Stomach smooth muscle (tissue), 2 donors: ENCODE measurements around the gene CFAP97.
"Not testable (repeated sequence)": the region's sequence is repeated elsewhere in the genome, so short reads cannot be mapped to it uniquely, and the experiment has no call there.

Experiments
- H3K27ac ChIP-seq: one replicate; pipeline ENCODE4 v1.7.0; 2013; ENCODE audit warnings: mild to moderate bottlenecking, low read length, inconsistent platforms
- H3K27me3 ChIP-seq, 2 donors: one replicate each; pipeline ENCODE4 v1.7.0; 2013; ENCODE audit warnings: low read length in 2 of 2; ENCODE audit not compliant: insufficient read depth in 2 of 2, control insufficient read depth in 1 of 2
- H3K36me3 ChIP-seq, 2 donors: one replicate each; pipeline ENCODE4 v1.7.0; 2013; ENCODE audit warnings: low read length in 2 of 2; ENCODE audit not compliant: control insufficient read depth in 2 of 2, insufficient read depth in 2 of 2
- H3K4me1 ChIP-seq: one replicate; pipeline ENCODE4 v1.7.0; 2013; ENCODE audit warnings: low read length; ENCODE audit not compliant: control insufficient read depth, insufficient read depth
- H3K4me3 ChIP-seq, 2 donors: one replicate each; pipeline ENCODE4 v1.7.0; 2013; ENCODE audit warnings: low read length in 2 of 2
- H3K9ac ChIP-seq, 2 donors: one replicate each; pipeline ENCODE4 v1.7.0; 2013; ENCODE audit warnings: low read length in 2 of 2, mild to moderate bottlenecking in 1 of 2
- H3K9me3 ChIP-seq, 2 donors: one replicate each; pipeline ENCODE4 v1.7.0; 2013; ENCODE audit warnings: low read length in 2 of 2; ENCODE audit not compliant: control insufficient read depth in 2 of 2
- donor health status: healthy.
- donor health status: Pancreatic carcinoma.

Gene CFAP97

DNA sequence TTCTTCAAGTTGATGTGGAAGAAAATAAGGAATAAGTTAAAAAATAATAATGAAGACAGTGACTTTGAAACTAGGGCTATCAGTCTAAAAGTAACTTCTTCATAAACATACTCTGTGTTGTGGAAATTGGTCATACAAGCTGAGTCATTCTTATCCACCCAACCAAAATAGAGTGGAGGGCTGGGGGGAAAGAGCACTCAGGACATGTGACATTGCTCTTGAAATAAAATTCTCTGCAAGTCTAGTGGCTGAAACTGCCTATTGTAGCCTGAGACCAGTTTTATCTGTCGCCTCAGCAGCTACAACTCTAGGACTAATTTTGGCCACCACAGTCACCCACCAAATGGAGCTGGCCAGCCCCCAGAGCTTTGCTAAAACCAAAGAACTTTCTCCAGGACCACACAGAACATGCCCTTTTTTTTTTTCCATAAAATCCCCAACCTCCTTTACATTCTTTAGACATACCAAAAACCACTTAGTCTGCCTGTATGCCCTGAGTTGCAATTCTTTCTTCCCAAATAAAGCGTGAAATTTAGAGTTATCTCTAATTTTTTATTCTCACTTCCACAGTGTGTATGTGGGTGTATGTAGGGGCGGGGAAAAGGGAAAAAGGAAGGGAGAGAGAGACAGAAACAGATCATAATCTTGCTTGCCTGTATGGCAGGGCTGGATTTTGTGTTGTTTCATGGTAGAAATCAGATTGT, 83.7 kb downstream of the CFAP97 start:
- Histone ChIP-seq H3K9me3 (no peaks in the 10 kb centered on the region), H3K27me3 (no peaks in the 10 kb centered on the region), H3K9ac (no peak overlapping the region), H3K4me1 (peaks cover 4% of the 10 kb centered on the region), H3K27ac (no peak overlapping the region), H3K4me3 (no peak overlapping the region), H3K36me3 (no peaks in the 10 kb centered on the region)

GRCh38 chr4:185119467-185119866, 84.3 kb downstream of the CFAP97 start:
- H3K9ac ChIP-seq, H3K4me1 ChIP-seq, H3K9me3 ChIP-seq, H3K27me3 ChIP-seq, H3K36me3 ChIP-seq, H3K27ac ChIP-seq, H3K4me3 ChIP-seq: not testable (repeated sequence)

GRCh38 chr4:185118876-185119275, 84.9 kb downstream of the CFAP97 start:
- H3K27ac ChIP-seq: no peak overlapping the region
- no peaks in the 10 kb centered on the region for H3K9me3 ChIP-seq
- peaks cover 4% of the 10 kb centered on the region for H3K4me1 ChIP-seq
- H3K9ac ChIP-seq: no peak overlapping the region
- no peaks in the 10 kb centered on the region for H3K27me3 ChIP-seq
- no peaks in the 10 kb centered on the region for H3K36me3 ChIP-seq
- H3K4me3 ChIP-seq: no peak overlapping the region

GRCh38 chr4:185117300-185117934, 86.4 kb downstream of the CFAP97 start:
- no peaks in the 10 kb centered on the region for H3K36me3 ChIP-seq
- peaks cover 11% of the 10 kb centered on the region for H3K4me1 ChIP-seq
- H3K9me3 ChIP-seq: no peaks in the 10 kb centered on the region
- no peak overlapping the region for H3K27ac ChIP-seq
- no peak overlapping the region for H3K4me3 ChIP-seq
- H3K9ac ChIP-seq: no peak overlapping the region
- no peaks in the 10 kb centered on the region for H3K27me3 ChIP-seq

DNA sequence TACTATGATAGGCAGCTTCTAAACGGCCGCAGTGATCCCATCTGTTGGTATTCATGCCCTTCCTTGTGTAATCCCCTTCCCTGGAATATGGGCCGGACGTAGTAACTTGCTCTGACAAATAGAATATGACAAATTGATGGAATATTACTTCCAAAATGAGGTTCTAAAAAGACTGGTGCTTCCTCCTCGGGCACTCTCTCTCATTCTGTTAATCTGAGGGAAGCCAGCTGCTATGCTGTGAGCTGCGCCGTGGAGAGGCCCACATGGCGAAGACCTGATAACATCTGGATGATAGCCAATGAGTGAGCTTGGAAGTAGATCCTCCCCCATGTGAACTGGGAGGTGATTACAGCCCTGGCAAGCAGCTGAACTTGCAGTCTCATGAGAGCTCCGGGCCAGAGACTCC, 88.0 kb downstream of the CFAP97 start:
- Histone ChIP-seq H3K9me3 (no peaks in the 10 kb centered on the region), H3K36me3 (no peaks in the 10 kb centered on the region), H3K4me1 (peaks cover 23% of the 10 kb centered on the region), H3K27me3 (no peaks in the 10 kb centered on the region), H3K27ac (no peak overlapping the region), H3K4me3 (no peak overlapping the region), H3K9ac (no peak overlapping the region)

GRCh38 chr4:185113340-185113739, 90.5 kb downstream of the CFAP97 start:
- Histone ChIP-seq H3K9me3 (no peaks in the 10 kb centered on the region), H3K27me3 (no peaks in the 10 kb centered on the region), H3K4me1 (peaks cover 23% of the 10 kb centered on the region), H3K4me3 (no peak overlapping the region), H3K36me3 (no peaks in the 10 kb centered on the region), H3K27ac (peak overlapping the region; percentile 46), H3K9ac (no peak overlapping the region)

DNA sequence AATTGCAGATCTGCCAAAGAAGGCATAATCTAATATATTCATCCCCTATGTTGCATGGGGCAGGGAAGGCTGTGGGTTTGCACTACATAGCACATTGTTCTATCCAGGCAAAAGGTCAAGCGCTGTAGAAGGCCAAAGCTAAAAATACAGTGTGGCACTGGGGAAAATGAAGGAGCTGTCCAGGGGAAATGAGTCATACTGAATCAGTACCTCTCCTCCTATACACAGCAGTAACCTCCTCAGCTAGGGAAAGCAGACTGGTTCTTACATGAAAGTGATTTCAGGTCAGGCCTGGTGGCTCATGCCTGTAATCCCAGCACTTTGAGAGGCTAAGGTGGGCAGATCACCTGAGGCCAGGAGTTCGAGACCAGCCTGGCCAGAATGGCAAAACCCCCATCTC, 91.7 kb downstream of the CFAP97 start:
- Histone ChIP-seq H3K4me1 (peaks cover 23% of the 10 kb centered on the region), H3K9me3 (no peaks in the 10 kb centered on the region), H3K36me3 (no peaks in the 10 kb centered on the region), H3K9ac (no peak overlapping the region), H3K4me3 (no peak overlapping the region), H3K27me3 (no peaks in the 10 kb centered on the region), H3K27ac (peak overlapping the region; percentile 46)

- Histone ChIP-seq H3K4me1 (peaks cover 19% of the 10 kb centered on the region), H3K9ac (no peak overlapping the region), H3K36me3 (no peaks in the 10 kb centered on the region), H3K9me3 (no peaks in the 10 kb centered on the region), H3K4me3 (no peak overlapping the region), H3K27ac (no peak overlapping the region), H3K27me3 (no peaks in the 10 kb centered on the region)
Measured at GRCh38 chr4:185110375-185110823, 93.4 kb downstream of the CFAP97 start.

DNA sequence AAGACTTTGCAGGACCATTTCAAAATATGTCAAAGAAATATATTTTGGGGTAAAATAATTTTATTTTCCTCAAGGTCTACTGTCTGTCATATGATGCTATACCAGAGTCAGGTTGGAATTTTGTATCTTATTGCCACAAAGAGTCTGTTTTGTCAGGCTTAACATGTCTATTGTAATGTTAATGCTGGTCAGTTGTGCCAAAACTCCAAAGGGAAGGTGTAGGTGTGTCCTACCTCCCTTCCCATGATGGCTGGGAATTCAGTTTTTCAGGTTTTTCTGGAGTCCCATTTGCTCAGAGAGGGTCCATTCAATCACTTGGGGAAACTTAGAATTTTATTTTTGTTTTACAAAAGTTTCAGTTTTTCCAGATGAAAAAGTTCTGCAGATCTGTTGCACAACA, 94.1 kb downstream of the CFAP97 start:
- no peak overlapping the region for H3K4me3 ChIP-seq
- no peaks in the 10 kb centered on the region for H3K9me3 ChIP-seq
- no peak overlapping the region for H3K27ac ChIP-seq
- H3K36me3 ChIP-seq: no peaks in the 10 kb centered on the region
- no peak overlapping the region for H3K9ac ChIP-seq
- H3K27me3 ChIP-seq: no peaks in the 10 kb centered on the region
- peaks cover 19% of the 10 kb centered on the region for H3K4me1 ChIP-seq
